Parathyroid adenoma (tissue), 2 donors: ENCODE results near the gene PPP1R1C.

Experiments
- H2AFZ ChIP-seq: fragments of 300-600 bp; sonication (generic); one replicate; pipeline ENCODE4 v1.7.0; 2017; ENCODE audit warnings: antibody characterized with exemption, mild to moderate bottlenecking
- H3K27ac ChIP-seq: fragments of 300-600 bp; sonication (generic); one replicate; pipeline ENCODE4 v1.7.0; 2017
- H3K27me3 ChIP-seq: fragments of 300-600 bp; sonication (generic); one replicate; pipeline ENCODE4 v1.7.0; 2017; ENCODE audit warnings: low read length; ENCODE audit not compliant: control insufficient read depth, insufficient read depth
- H3K36me3 ChIP-seq: fragments of 300-600 bp; sonication (generic); one replicate; pipeline ENCODE4 v1.7.0; 2017; ENCODE audit warnings: low read length; ENCODE audit not compliant: control insufficient read depth, insufficient read depth
- H3K4me1 ChIP-seq: fragments of 300-600 bp; sonication (generic); one replicate; pipeline ENCODE4 v1.7.0; 2017; ENCODE audit warnings: control low read depth
- H3K4me2 ChIP-seq: fragments of 300-600 bp; sonication (generic); one replicate; pipeline ENCODE4 v1.7.0; 2017; ENCODE audit warnings: low read length
- H3K4me3 ChIP-seq: fragments of 300-600 bp; sonication (generic); one replicate; pipeline ENCODE4 v1.7.0; 2017; ENCODE audit warnings: low read depth, low read length
- H3K79me2 ChIP-seq: fragments of 300-600 bp; sonication (generic); one replicate; pipeline ENCODE4 v1.7.0; 2017; ENCODE audit warnings: control low read depth
- H3K9ac ChIP-seq: fragments of 300-600 bp; sonication (generic); one replicate; pipeline ENCODE4 v1.7.0; 2017; ENCODE audit warnings: mild to moderate bottlenecking
- H3K9me3 ChIP-seq: fragments of 300-600 bp; sonication (generic); one replicate; pipeline ENCODE4 v1.7.0; 2017; ENCODE audit warnings: low read length; ENCODE audit not compliant: control insufficient read depth
- CTCF ChIP-seq: fragments of 300-600 bp; sonication (generic); IDR thresholded peaks from one replicate; pipeline ENCODE4 v1.7.0; 2017; ENCODE audit warnings: antibody characterized with exemption, mild to moderate bottlenecking
- donor health status: primary hyperparathyroidism.

The PPP1R1C gene

GRCh38 chr2:181970160-181970794 is 15.4 kb upstream of the PPP1R1C start:
- no peak for TF ChIP-seq CTCF
- Histone ChIP-seq H3K4me1 (no peaks in the 10 kb centered on the region), H3K36me3 (no peaks in the 10 kb centered on the region), H2AFZ (no peak overlapping the region), H3K9me3 (no peaks in the 10 kb centered on the region), H3K79me2 (no peaks in the 10 kb centered on the region), H3K4me3 (no peak overlapping the region), H3K27ac (no peak overlapping the region), H3K27me3 (no peaks in the 10 kb centered on the region), H3K4me2 (no peak overlapping the region), H3K9ac (no peak overlapping the region)

- Histone ChIP-seq H3K79me2 (no peaks in the 10 kb centered on the region), H3K9ac (no peak overlapping the region), H3K4me1 (no peaks in the 10 kb centered on the region), H3K9me3 (no peaks in the 10 kb centered on the region), H3K36me3 (no peaks in the 10 kb centered on the region), H3K4me2 (no peak overlapping the region), H3K27me3 (no peaks in the 10 kb centered on the region), H3K4me3 (no peak overlapping the region), H2AFZ (no peak overlapping the region), H3K27ac (no peak overlapping the region)
- TF ChIP-seq CTCF, result no peak
These were observed 14.6 kb upstream of the PPP1R1C start for GRCh38 chr2:181971032-181971431.

GRCh38 chr2:181972431-181973170 is 13.1 kb upstream of the PPP1R1C start:
- no peak for TF ChIP-seq CTCF
- Histone ChIP-seq H3K79me2 (no peaks in the 10 kb centered on the region), H3K27ac (no peak overlapping the region), H3K36me3 (no peaks in the 10 kb centered on the region), H3K27me3 (no peaks in the 10 kb centered on the region), H3K4me2 (no peak overlapping the region), H3K4me1 (no peaks in the 10 kb centered on the region), H3K9me3 (no peaks in the 10 kb centered on the region), H3K9ac (no peak overlapping the region), H2AFZ (no peak overlapping the region), H3K4me3 (no peak overlapping the region)

- TF ChIP-seq CTCF, result no peak
- no peaks in the 10 kb centered on the region for H3K9me3 ChIP-seq
These were observed 12.4 kb upstream of the PPP1R1C start for GRCh38 chr2:181973171-181973783.

More at GRCh38 chr2:181973171-181973783, 12.4 kb upstream of the PPP1R1C start:
- H3K4me1 ChIP-seq, result no peaks in the 10 kb centered on the region
- no peak overlapping the region for H2AFZ ChIP-seq
- H3K4me2 ChIP-seq, result no peak overlapping the region
- H3K36me3 ChIP-seq, result no peaks in the 10 kb centered on the region
- H3K9ac ChIP-seq, result no peak overlapping the region
- no peak overlapping the region for H3K27ac ChIP-seq
- H3K4me3 ChIP-seq, result no peak overlapping the region
- H3K79me2 ChIP-seq, result no peaks in the 10 kb centered on the region
- H3K27me3 ChIP-seq, result no peaks in the 10 kb centered on the region
